H9 (cell line): ENCODE measurements around the gene DND1. TPM values are rescaled to one million over a fixed set of nuclear protein-coding genes. Genes with fewer than 3 reads are reported as not detected.
"Not testable (repeated sequence)": the region's sequence is repeated elsewhere in the genome, so short reads cannot be mapped to it uniquely, and the experiment has no call there.

Experiments
- DNase-seq: peaks from one replicate; pipeline ENCODE4 v3.0.0-alpha.2; 2017
- H2AFZ ChIP-seq: one replicate; pipeline ENCODE4 v1.6.1; 2013; ENCODE audit warnings: mild to moderate bottlenecking, low read length, control low read depth, moderate library complexity
- H2AK5ac ChIP-seq: 2 replicates; pipeline ENCODE4 v1.6.1; 2013; ENCODE audit warnings: low read length, control low read depth, mixed read lengths; ENCODE audit not compliant: insufficient read length
- H2BK120ac ChIP-seq: one replicate; pipeline ENCODE4 v1.6.1; 2013; ENCODE audit warnings: low read depth, mild to moderate bottlenecking, low read length, control low read depth, inconsistent platforms; ENCODE audit not compliant: poor library complexity, severe bottlenecking
- H2BK12ac ChIP-seq: 2 replicates; pipeline ENCODE4 v1.6.1; 2013; ENCODE audit warnings: low read length, control low read depth, mixed read lengths, low read depth; ENCODE audit not compliant: insufficient read length
- H2BK15ac ChIP-seq: 2 replicates; pipeline ENCODE4 v1.6.1; 2013; ENCODE audit warnings: low read depth, low read length, control low read depth
- H2BK20ac ChIP-seq: one replicate; pipeline ENCODE4 v1.6.1; 2013; ENCODE audit warnings: low read depth, mild to moderate bottlenecking, low read length, control low read depth, inconsistent platforms; ENCODE audit not compliant: poor library complexity, severe bottlenecking
- H2BK5ac ChIP-seq: 2 replicates; pipeline ENCODE4 v1.6.1; 2013; ENCODE audit warnings: low read length, control low read depth, mixed read lengths; ENCODE audit not compliant: insufficient read length
- H3K14ac ChIP-seq: 2 replicates; pipeline ENCODE4 v1.6.1; 2013; ENCODE audit warnings: low read length, control low read depth; ENCODE audit not compliant: insufficient read depth
- H3K18ac ChIP-seq: 2 replicates; pipeline ENCODE4 v1.6.1; 2013; ENCODE audit warnings: low read depth, mild to moderate bottlenecking, mixed read lengths, low read length, control low read depth; ENCODE audit not compliant: insufficient read length
- H3K23ac ChIP-seq: 2 replicates; pipeline ENCODE4 v1.6.1; 2013; ENCODE audit warnings: low read length, control low read depth, mixed read lengths, low read depth; ENCODE audit not compliant: insufficient read length
- H3K23me2 ChIP-seq: 2 replicates; pipeline ENCODE4 v1.6.1; 2013; ENCODE audit warnings: low read depth, mild to moderate bottlenecking, mixed read lengths, low read length, control low read depth; ENCODE audit not compliant: insufficient read length, poor library complexity, severe bottlenecking
- H3K27ac ChIP-seq: 2 replicates; pipeline ENCODE4 v1.5.1; 2013; ENCODE audit warnings: low read length, control low read depth, mixed read lengths, low read depth; ENCODE audit not compliant: insufficient read length
- H3K27me3 ChIP-seq: 2 replicates; pipeline ENCODE4 v1.6.1; 2013; ENCODE audit warnings: low read length, control low read depth, inconsistent platforms; ENCODE audit not compliant: insufficient read depth
- H3K4ac ChIP-seq: 2 replicates; pipeline ENCODE4 v1.6.1; 2013; ENCODE audit warnings: low read depth, mild to moderate bottlenecking, control low read depth, inconsistent platforms, low read length, moderate library complexity
- H3K4me1 ChIP-seq: 2 replicates; pipeline ENCODE4 v1.6.1; 2013; ENCODE audit warnings: low read length, control low read depth, inconsistent platforms; ENCODE audit not compliant: insufficient read depth
- H3K4me2 ChIP-seq: 2 replicates; pipeline ENCODE4 v1.6.1; 2013; ENCODE audit warnings: low read length, control low read depth, mixed read lengths; ENCODE audit not compliant: insufficient read length, insufficient read depth
- H3K56ac ChIP-seq: 2 replicates; pipeline ENCODE4 v1.6.1; 2013; ENCODE audit warnings: low read depth, mild to moderate bottlenecking, mixed read lengths, low read length, control low read depth; ENCODE audit not compliant: insufficient read length
- H3K79me1 ChIP-seq: 2 replicates; pipeline ENCODE4 v1.6.1; 2013; ENCODE audit warnings: low read depth, mild to moderate bottlenecking, moderate library complexity, low read length, control low read depth, inconsistent platforms; ENCODE audit not compliant: insufficient read depth, poor library complexity, severe bottlenecking
- H3K79me2 ChIP-seq: 2 replicates; pipeline ENCODE4 v1.6.1; 2013; ENCODE audit warnings: low read length, control low read depth, inconsistent platforms; ENCODE audit not compliant: insufficient read depth
- H3K9ac ChIP-seq: 2 replicates; pipeline ENCODE4 v1.6.1; 2013; ENCODE audit warnings: low read length, control low read depth, mixed read lengths; ENCODE audit not compliant: insufficient read length; ENCODE audit errors: extremely low read depth
- H3K9me3 ChIP-seq: one replicate; pipeline ENCODE4 v1.6.1; 2013; ENCODE audit warnings: low read depth, low read length, inconsistent platforms; ENCODE audit not compliant: control insufficient read depth
- H3T11ph ChIP-seq: one replicate; pipeline ENCODE4 v1.6.1; 2013; ENCODE audit warnings: mild to moderate bottlenecking, low read length, control low read depth, inconsistent platforms
- H4K20me1 ChIP-seq: one replicate; pipeline ENCODE4 v1.6.1; 2013; ENCODE audit not compliant: control insufficient read depth, insufficient read length, insufficient read depth
- H4K5ac ChIP-seq: 2 replicates; pipeline ENCODE4 v1.6.1; 2013; ENCODE audit warnings: low read depth, mild to moderate bottlenecking, mixed read lengths, low read length, control low read depth; ENCODE audit not compliant: insufficient read length
- H4K8ac ChIP-seq: replicated peaks from 2 replicates; pipeline ENCODE4 v1.6.1; 2013; ENCODE audit warnings: low read length, control low read depth, mixed read lengths, low read depth; ENCODE audit not compliant: insufficient read length
- H4K91ac ChIP-seq: 2 replicates; pipeline ENCODE4 v1.6.1; 2013; ENCODE audit warnings: low read depth, mild to moderate bottlenecking, moderate library complexity, mixed read lengths, low read length, control low read depth; ENCODE audit not compliant: insufficient read length
- H3K27ac Mint-ChIP-seq, 3 experiments: 2 replicates in 2 of 3; 3 replicates in 1 of 3; pipeline ENCODE4 v1.8.0; 2020 to 2021; ENCODE audit warnings: mixed read lengths in 3 of 3, mild to moderate bottlenecking in 1 of 3, moderate library complexity in 1 of 3
- H3K27me3 Mint-ChIP-seq: 2 replicates; pipeline ENCODE4 v1.8.0; 2021; ENCODE audit warnings: low read depth, mild to moderate bottlenecking, moderate library complexity, mixed read lengths
- H3K36me3 Mint-ChIP-seq, 3 experiments: 2 replicates in 2 of 3; 3 replicates in 1 of 3; pipeline ENCODE4 v1.8.0; 2020 to 2021; ENCODE audit warnings: low read depth in 3 of 3, mixed read lengths in 3 of 3; ENCODE audit not compliant: insufficient read depth in 1 of 3
- H3K4me1 Mint-ChIP-seq, 2 experiments: 2 replicates each; pipeline ENCODE4 v1.8.0; 2020; ENCODE audit warnings: mixed read lengths in 2 of 2
- H3K4me3 Mint-ChIP-seq, 2 experiments: 2 replicates in 1 of 2; 3 replicates in 1 of 2; pipeline ENCODE4 v1.8.0; 2020 to 2021; ENCODE audit warnings: mild to moderate bottlenecking in 2 of 2, mixed read lengths in 2 of 2, moderate library complexity in 1 of 2
- H3K9me3 Mint-ChIP-seq, 2 experiments: 2 replicates in 1 of 2; 3 replicates in 1 of 2; pipeline ENCODE4 v1.8.0; 2020; ENCODE audit warnings: mild to moderate bottlenecking in 2 of 2, mixed read lengths in 2 of 2, moderate library complexity in 1 of 2
- WGBS: extraction: QIAGEN DNeasy Blood & Tissue Kit; methylation state at CpG from one replicate; pipeline ENCODE4 v1.1.7; 2013; ENCODE audit warnings: missing lambda C conversion rate, low lambda C conversion rate, mixed read lengths; ENCODE audit not compliant: insufficient read length; ENCODE audit errors: extremely low coverage; 5-methylcytosine and 5-hydroxymethylcytosine counted together
- total RNA-seq: library from RNA; stranded (reverse); gene quantifications from 2 replicates; pipeline ENCODE4 v1.2.1, GENCODE V29; 2021
- TF ChIP-seq, protein P1 (sequence below): fragments of 200-600 bp; sonication (generic); conservative IDR thresholded peaks from 3 replicates; pipeline ENCODE4 v1.8.0; 2021; ENCODE audit warnings: antibody characterized with exemption, mild to moderate bottlenecking

Gene DND1
- total RNA-seq, 1 experiment from 2014 or later: 2.4 TPM

DNA sequence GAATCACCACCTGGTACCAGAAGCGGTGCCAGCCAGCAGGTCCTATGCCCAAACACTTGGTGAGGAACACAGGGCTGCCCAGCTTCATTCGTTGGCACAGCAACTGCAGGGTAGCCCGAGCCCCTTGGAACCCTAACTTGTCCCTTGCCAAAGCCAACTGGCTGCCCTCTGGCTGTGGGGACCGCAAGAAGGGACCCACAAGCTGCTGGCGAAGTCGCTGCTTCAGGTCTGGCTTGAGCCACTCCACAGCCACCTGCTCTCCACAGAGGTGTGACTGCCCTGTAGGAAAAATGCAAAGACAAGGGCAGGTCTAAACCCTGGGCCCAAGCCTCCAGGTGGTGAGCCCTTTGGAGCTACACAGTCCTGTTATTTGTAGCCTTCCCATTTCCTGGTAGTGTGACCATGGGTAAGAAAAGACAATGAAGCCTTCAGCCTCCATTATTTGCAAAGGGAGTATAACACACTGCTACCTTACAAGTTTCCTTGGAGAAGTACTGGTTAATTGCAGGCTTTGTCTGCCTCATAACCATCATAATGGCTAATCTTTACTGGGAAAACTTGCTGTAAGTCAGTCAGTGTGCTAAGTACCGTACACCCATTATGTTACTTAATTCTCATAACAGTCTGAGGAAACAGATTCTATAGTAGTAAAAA is 1.8 kb downstream of the DND1 start:
- Histone ChIP-seq H3K27me3 (no peaks in the 10 kb centered on the region), H3K4ac (no peak overlapping the region), H3K79me2 (no peaks in the 10 kb centered on the region), H3K9me3 (no peaks in the 10 kb centered on the region), H4K5ac (no peak overlapping the region), H3K23me2 (no peaks in the 10 kb centered on the region), H3T11ph (no peak overlapping the region), H3K23ac (no peak overlapping the region), H3K4me1 (no peaks in the 10 kb centered on the region), H3K79me1 (no peaks in the 10 kb centered on the region), H3K56ac (no peak overlapping the region), H2AFZ (no peak overlapping the region), H2BK20ac (no peak overlapping the region), H2AK5ac (no peak overlapping the region), H2BK5ac (no peak overlapping the region), H3K14ac (no peak overlapping the region), H3K27ac (no peak overlapping the region), H4K91ac (no peak overlapping the region), H2BK120ac (no peak overlapping the region), H4K8ac (no peak overlapping the region), H3K4me2 (no peak overlapping the region), H2BK12ac (no peak overlapping the region), H3K9ac (no peak overlapping the region), H4K20me1 (no peaks in the 10 kb centered on the region), H2BK15ac (no peak overlapping the region), H3K18ac (no peak overlapping the region)
- WGBS: no CpG with 5 or more reads among the region's 7 CpGs
- Mint-ChIP-seq H3K4me1 (peaks cover 0 to 6% of the 10 kb centered on the region in 2 experiments; a peak in 2 of 4 replicates), H3K27ac (peak overlapping the region in 2 of 3 experiments; percentile 2 to 21; a peak in 3 of 7 replicates), H3K36me3 (peaks cover 26 to 81% (median 54%) of the 10 kb centered on the region in 3 experiments; a peak in 6 of 7 replicates), H3K27me3 (no peaks in the 10 kb centered on the region), H3K9me3 (no peaks in the 10 kb centered on the region), H3K4me3 (no peak overlapping the region)
- DNase-seq: no peak
- TF ChIP-seq, protein P1, sequence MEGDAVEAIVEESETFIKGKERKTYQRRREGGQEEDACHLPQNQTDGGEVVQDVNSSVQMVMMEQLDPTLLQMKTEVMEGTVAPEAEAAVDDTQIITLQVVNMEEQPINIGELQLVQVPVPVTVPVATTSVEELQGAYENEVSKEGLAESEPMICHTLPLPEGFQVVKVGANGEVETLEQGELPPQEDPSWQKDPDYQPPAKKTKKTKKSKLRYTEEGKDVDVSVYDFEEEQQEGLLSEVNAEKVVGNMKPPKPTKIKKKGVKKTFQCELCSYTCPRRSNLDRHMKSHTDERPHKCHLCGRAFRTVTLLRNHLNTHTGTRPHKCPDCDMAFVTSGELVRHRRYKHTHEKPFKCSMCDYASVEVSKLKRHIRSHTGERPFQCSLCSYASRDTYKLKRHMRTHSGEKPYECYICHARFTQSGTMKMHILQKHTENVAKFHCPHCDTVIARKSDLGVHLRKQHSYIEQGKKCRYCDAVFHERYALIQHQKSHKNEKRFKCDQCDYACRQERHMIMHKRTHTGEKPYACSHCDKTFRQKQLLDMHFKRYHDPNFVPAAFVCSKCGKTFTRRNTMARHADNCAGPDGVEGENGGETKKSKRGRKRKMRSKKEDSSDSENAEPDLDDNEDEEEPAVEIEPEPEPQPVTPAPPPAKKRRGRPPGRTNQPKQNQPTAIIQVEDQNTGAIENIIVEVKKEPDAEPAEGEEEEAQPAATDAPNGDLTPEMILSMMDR: no peak

DNA sequence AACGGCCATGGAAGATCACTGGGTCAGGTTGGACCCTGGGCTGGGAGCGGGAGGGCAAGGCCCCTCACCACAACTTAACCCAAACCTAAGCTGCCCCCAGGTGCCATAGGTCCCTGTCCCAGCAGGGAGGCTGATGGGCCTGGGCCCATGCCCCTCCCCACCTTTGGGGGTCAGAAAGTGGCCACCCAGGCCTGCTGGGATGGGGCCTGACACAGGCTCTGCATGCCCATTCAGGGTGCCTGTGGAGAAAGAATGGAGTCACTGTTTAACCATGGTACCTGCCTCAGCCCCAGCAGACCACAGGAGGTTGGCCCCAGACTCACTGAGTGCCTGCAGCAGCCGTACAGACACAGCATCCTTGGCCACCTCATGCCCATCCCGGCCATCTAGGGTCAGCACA is 2.3 kb downstream of the DND1 start:
- not testable (repeated sequence) for H3K27me3 ChIP-seq, H3K4me3 Mint-ChIP-seq, H3K4ac ChIP-seq, H2BK120ac ChIP-seq, H3K56ac ChIP-seq, H3K79me2 ChIP-seq, H3K27ac Mint-ChIP-seq, H3K27me3 Mint-ChIP-seq, H3T11ph ChIP-seq, H3K9ac ChIP-seq, H4K8ac ChIP-seq, H2BK12ac ChIP-seq, H4K91ac ChIP-seq, H3K27ac ChIP-seq, H4K20me1 ChIP-seq, H4K5ac ChIP-seq, H3K14ac ChIP-seq, H3K9me3 Mint-ChIP-seq, H3K4me1 Mint-ChIP-seq, H2BK20ac ChIP-seq, H2AK5ac ChIP-seq, H2AFZ ChIP-seq, DNase-seq, H3K79me1 ChIP-seq, H3K23me2 ChIP-seq, H3K4me2 ChIP-seq, H2BK15ac ChIP-seq, H3K4me1 ChIP-seq, H3K23ac ChIP-seq, H2BK5ac ChIP-seq, H3K18ac ChIP-seq, H3K9me3 ChIP-seq
- WGBS: no CpG with 5 or more reads among the region's 4 CpGs
- H3K36me3 Mint-ChIP-seq: peaks cover 24 to 79% (median 53%) of the 10 kb centered on the region in 3 experiments; a peak in 6 of 7 replicates
